H9 (cell line): ENCODE data around the gene KLHL3. TPM values are rescaled to one million over a fixed set of nuclear protein-coding genes. Genes with fewer than 3 reads are reported as not detected.

ENCODE experiments used
- DNase-seq: peaks from one replicate; pipeline ENCODE4 v3.0.0-alpha.2; 2017
- H2AFZ ChIP-seq: one replicate; pipeline ENCODE4 v1.6.1; 2013; ENCODE audit warnings: mild to moderate bottlenecking, low read length, control low read depth, moderate library complexity
- H2AK5ac ChIP-seq: 2 replicates; pipeline ENCODE4 v1.6.1; 2013; ENCODE audit warnings: low read length, control low read depth, mixed read lengths; ENCODE audit not compliant: insufficient read length
- H2BK120ac ChIP-seq: one replicate; pipeline ENCODE4 v1.6.1; 2013; ENCODE audit warnings: low read depth, mild to moderate bottlenecking, low read length, control low read depth, inconsistent platforms; ENCODE audit not compliant: poor library complexity, severe bottlenecking
- H2BK12ac ChIP-seq: 2 replicates; pipeline ENCODE4 v1.6.1; 2013; ENCODE audit warnings: low read length, control low read depth, mixed read lengths, low read depth; ENCODE audit not compliant: insufficient read length
- H2BK15ac ChIP-seq: 2 replicates; pipeline ENCODE4 v1.6.1; 2013; ENCODE audit warnings: low read depth, low read length, control low read depth
- H2BK20ac ChIP-seq: one replicate; pipeline ENCODE4 v1.6.1; 2013; ENCODE audit warnings: low read depth, mild to moderate bottlenecking, low read length, control low read depth, inconsistent platforms; ENCODE audit not compliant: poor library complexity, severe bottlenecking
- H2BK5ac ChIP-seq: 2 replicates; pipeline ENCODE4 v1.6.1; 2013; ENCODE audit warnings: low read length, control low read depth, mixed read lengths; ENCODE audit not compliant: insufficient read length
- H3K14ac ChIP-seq: 2 replicates; pipeline ENCODE4 v1.6.1; 2013; ENCODE audit warnings: low read length, control low read depth; ENCODE audit not compliant: insufficient read depth
- H3K18ac ChIP-seq: 2 replicates; pipeline ENCODE4 v1.6.1; 2013; ENCODE audit warnings: low read depth, mild to moderate bottlenecking, mixed read lengths, low read length, control low read depth; ENCODE audit not compliant: insufficient read length
- H3K23ac ChIP-seq: 2 replicates; pipeline ENCODE4 v1.6.1; 2013; ENCODE audit warnings: low read length, control low read depth, mixed read lengths, low read depth; ENCODE audit not compliant: insufficient read length
- H3K23me2 ChIP-seq: 2 replicates; pipeline ENCODE4 v1.6.1; 2013; ENCODE audit warnings: low read depth, mild to moderate bottlenecking, mixed read lengths, low read length, control low read depth; ENCODE audit not compliant: insufficient read length, poor library complexity, severe bottlenecking
- H3K27ac ChIP-seq: 2 replicates; pipeline ENCODE4 v1.5.1; 2013; ENCODE audit warnings: low read length, control low read depth, mixed read lengths, low read depth; ENCODE audit not compliant: insufficient read length
- H3K27me3 ChIP-seq: 2 replicates; pipeline ENCODE4 v1.6.1; 2013; ENCODE audit warnings: low read length, control low read depth, inconsistent platforms; ENCODE audit not compliant: insufficient read depth
- H3K4ac ChIP-seq: 2 replicates; pipeline ENCODE4 v1.6.1; 2013; ENCODE audit warnings: low read depth, mild to moderate bottlenecking, control low read depth, inconsistent platforms, low read length, moderate library complexity
- H3K4me1 ChIP-seq: 2 replicates; pipeline ENCODE4 v1.6.1; 2013; ENCODE audit warnings: low read length, control low read depth, inconsistent platforms; ENCODE audit not compliant: insufficient read depth
- H3K4me2 ChIP-seq: 2 replicates; pipeline ENCODE4 v1.6.1; 2013; ENCODE audit warnings: low read length, control low read depth, mixed read lengths; ENCODE audit not compliant: insufficient read length, insufficient read depth
- H3K56ac ChIP-seq: 2 replicates; pipeline ENCODE4 v1.6.1; 2013; ENCODE audit warnings: low read depth, mild to moderate bottlenecking, mixed read lengths, low read length, control low read depth; ENCODE audit not compliant: insufficient read length
- H3K79me1 ChIP-seq: 2 replicates; pipeline ENCODE4 v1.6.1; 2013; ENCODE audit warnings: low read depth, mild to moderate bottlenecking, moderate library complexity, low read length, control low read depth, inconsistent platforms; ENCODE audit not compliant: insufficient read depth, poor library complexity, severe bottlenecking
- H3K79me2 ChIP-seq: 2 replicates; pipeline ENCODE4 v1.6.1; 2013; ENCODE audit warnings: low read length, control low read depth, inconsistent platforms; ENCODE audit not compliant: insufficient read depth
- H3K9ac ChIP-seq: 2 replicates; pipeline ENCODE4 v1.6.1; 2013; ENCODE audit warnings: low read length, control low read depth, mixed read lengths; ENCODE audit not compliant: insufficient read length; ENCODE audit errors: extremely low read depth
- H3K9me3 ChIP-seq: one replicate; pipeline ENCODE4 v1.6.1; 2013; ENCODE audit warnings: low read depth, low read length, inconsistent platforms; ENCODE audit not compliant: control insufficient read depth
- H3T11ph ChIP-seq: one replicate; pipeline ENCODE4 v1.6.1; 2013; ENCODE audit warnings: mild to moderate bottlenecking, low read length, control low read depth, inconsistent platforms
- H4K20me1 ChIP-seq: one replicate; pipeline ENCODE4 v1.6.1; 2013; ENCODE audit not compliant: control insufficient read depth, insufficient read length, insufficient read depth
- H4K5ac ChIP-seq: 2 replicates; pipeline ENCODE4 v1.6.1; 2013; ENCODE audit warnings: low read depth, mild to moderate bottlenecking, mixed read lengths, low read length, control low read depth; ENCODE audit not compliant: insufficient read length
- H4K8ac ChIP-seq: replicated peaks from 2 replicates; pipeline ENCODE4 v1.6.1; 2013; ENCODE audit warnings: low read length, control low read depth, mixed read lengths, low read depth; ENCODE audit not compliant: insufficient read length
- H4K91ac ChIP-seq: 2 replicates; pipeline ENCODE4 v1.6.1; 2013; ENCODE audit warnings: low read depth, mild to moderate bottlenecking, moderate library complexity, mixed read lengths, low read length, control low read depth; ENCODE audit not compliant: insufficient read length
- H3K27ac Mint-ChIP-seq, 3 experiments: 2 replicates in 2 of 3; 3 replicates in 1 of 3; pipeline ENCODE4 v1.8.0; 2020 to 2021; ENCODE audit warnings: mixed read lengths in 3 of 3, mild to moderate bottlenecking in 1 of 3, moderate library complexity in 1 of 3
- H3K27me3 Mint-ChIP-seq: 2 replicates; pipeline ENCODE4 v1.8.0; 2021; ENCODE audit warnings: low read depth, mild to moderate bottlenecking, moderate library complexity, mixed read lengths
- H3K36me3 Mint-ChIP-seq, 3 experiments: 2 replicates in 2 of 3; 3 replicates in 1 of 3; pipeline ENCODE4 v1.8.0; 2020 to 2021; ENCODE audit warnings: low read depth in 3 of 3, mixed read lengths in 3 of 3; ENCODE audit not compliant: insufficient read depth in 1 of 3
- H3K4me1 Mint-ChIP-seq, 2 experiments: 2 replicates each; pipeline ENCODE4 v1.8.0; 2020; ENCODE audit warnings: mixed read lengths in 2 of 2
- H3K4me3 Mint-ChIP-seq, 2 experiments: 2 replicates in 1 of 2; 3 replicates in 1 of 2; pipeline ENCODE4 v1.8.0; 2020 to 2021; ENCODE audit warnings: mild to moderate bottlenecking in 2 of 2, mixed read lengths in 2 of 2, moderate library complexity in 1 of 2
- H3K9me3 Mint-ChIP-seq, 2 experiments: 2 replicates in 1 of 2; 3 replicates in 1 of 2; pipeline ENCODE4 v1.8.0; 2020; ENCODE audit warnings: mild to moderate bottlenecking in 2 of 2, mixed read lengths in 2 of 2, moderate library complexity in 1 of 2
- WGBS: extraction: QIAGEN DNeasy Blood & Tissue Kit; methylation state at CpG from one replicate; pipeline ENCODE4 v1.1.7; 2013; ENCODE audit warnings: missing lambda C conversion rate, low lambda C conversion rate, mixed read lengths; ENCODE audit not compliant: insufficient read length; ENCODE audit errors: extremely low coverage; 5-methylcytosine and 5-hydroxymethylcytosine counted together
- total RNA-seq: library from RNA; stranded (reverse); gene quantifications from 2 replicates; pipeline ENCODE4 v1.2.1, GENCODE V29; 2021
- TF ChIP-seq, protein P1 (sequence below): fragments of 200-600 bp; sonication (generic); conservative IDR thresholded peaks from 3 replicates; pipeline ENCODE4 v1.8.0; 2021; ENCODE audit warnings: antibody characterized with exemption, mild to moderate bottlenecking

KLHL3 gene
- total RNA-seq, 1 experiment from 2014 or later = 12.8 TPM

DNA sequence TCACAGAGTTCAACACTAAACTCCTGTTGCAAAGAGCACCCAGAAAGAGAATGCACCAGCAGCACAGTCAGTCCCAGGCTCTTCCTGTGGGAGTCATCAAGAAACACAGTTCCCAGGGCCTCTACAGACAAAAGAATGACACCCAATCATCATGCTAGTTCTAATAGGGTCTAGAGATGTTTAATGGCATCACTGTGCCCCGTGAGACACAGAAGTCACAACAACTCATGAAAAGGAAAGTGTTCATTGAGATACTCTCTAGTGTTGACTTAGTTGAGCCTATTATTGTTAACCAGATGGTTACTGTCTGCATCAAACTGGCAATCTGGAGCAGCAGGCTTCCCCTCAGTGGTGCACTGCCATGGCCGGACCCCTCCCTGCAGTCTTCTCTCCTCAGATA lies 1.6 kb downstream of the KLHL3 start:
- Histone ChIP-seq H2BK120ac (no peak overlapping the region), H2BK20ac (no peak overlapping the region), H3K18ac (no peak overlapping the region), H3K9me3 (no peaks in the 10 kb centered on the region), H3K9ac (no peak overlapping the region), H3K4me2 (peak overlapping the region; percentile 77), H3K27ac (no peak overlapping the region), H4K8ac (no peak overlapping the region), H2AK5ac (no peak overlapping the region), H3K14ac (no peak overlapping the region), H3K79me2 (peaks cover 11% of the 10 kb centered on the region), H3K4ac (no peak overlapping the region), H3T11ph (no peak overlapping the region), H2BK5ac (no peak overlapping the region), H3K23ac (no peak overlapping the region), H4K5ac (no peak overlapping the region), H3K23me2 (peaks cover 8% of the 10 kb centered on the region), H4K20me1 (no peaks in the 10 kb centered on the region), H3K56ac (no peak overlapping the region), H3K4me1 (peaks cover 8% of the 10 kb centered on the region; the same call in 1 of the 2 replicates), H4K91ac (no peak overlapping the region), H2BK12ac (no peak overlapping the region), H3K27me3 (no peaks in the 10 kb centered on the region), H3K79me1 (peaks cover 6% of the 10 kb centered on the region), H2AFZ (no peak overlapping the region), H2BK15ac (no peak overlapping the region)
- TF ChIP-seq, protein P1, sequence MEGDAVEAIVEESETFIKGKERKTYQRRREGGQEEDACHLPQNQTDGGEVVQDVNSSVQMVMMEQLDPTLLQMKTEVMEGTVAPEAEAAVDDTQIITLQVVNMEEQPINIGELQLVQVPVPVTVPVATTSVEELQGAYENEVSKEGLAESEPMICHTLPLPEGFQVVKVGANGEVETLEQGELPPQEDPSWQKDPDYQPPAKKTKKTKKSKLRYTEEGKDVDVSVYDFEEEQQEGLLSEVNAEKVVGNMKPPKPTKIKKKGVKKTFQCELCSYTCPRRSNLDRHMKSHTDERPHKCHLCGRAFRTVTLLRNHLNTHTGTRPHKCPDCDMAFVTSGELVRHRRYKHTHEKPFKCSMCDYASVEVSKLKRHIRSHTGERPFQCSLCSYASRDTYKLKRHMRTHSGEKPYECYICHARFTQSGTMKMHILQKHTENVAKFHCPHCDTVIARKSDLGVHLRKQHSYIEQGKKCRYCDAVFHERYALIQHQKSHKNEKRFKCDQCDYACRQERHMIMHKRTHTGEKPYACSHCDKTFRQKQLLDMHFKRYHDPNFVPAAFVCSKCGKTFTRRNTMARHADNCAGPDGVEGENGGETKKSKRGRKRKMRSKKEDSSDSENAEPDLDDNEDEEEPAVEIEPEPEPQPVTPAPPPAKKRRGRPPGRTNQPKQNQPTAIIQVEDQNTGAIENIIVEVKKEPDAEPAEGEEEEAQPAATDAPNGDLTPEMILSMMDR = no peak
- H3K27ac Mint-ChIP-seq = peak overlapping the region in 1 of 3 experiments; percentile 92; a peak in 3 of 7 replicates
- no peaks in the 10 kb centered on the region; a peak in 1 of 5 replicates for H3K9me3 Mint-ChIP-seq
- no peak for DNase-seq
- peaks cover 0 to 5% (median 0%) of the 10 kb centered on the region in 3 experiments; a peak in 1 of 7 replicates for H3K36me3 Mint-ChIP-seq
- H3K4me3 Mint-ChIP-seq = no peak overlapping the region
- WGBS = no CpG with 5 or more reads among the region's 2 CpGs
- H3K27me3 Mint-ChIP-seq = no peaks in the 10 kb centered on the region
- peaks cover 3% of the 10 kb centered on the region in 2 experiments; a peak in 3 of 4 replicates for H3K4me1 Mint-ChIP-seq
